GM18861 (cell line): ENCODE data around the gene PDZD7.
"Not testable (repeated sequence)": the region's sequence is repeated elsewhere in the genome, so short reads cannot be mapped to it uniquely, and the experiment has no call there.

Experiments
- ATAC-seq: cut with Tn5 transposase; IDR thresholded peaks from one replicate; pipeline ENCODE4 v1.9.1; 2021; ENCODE audit not compliant: unreplicated experiment

Gene PDZD7

DNA sequence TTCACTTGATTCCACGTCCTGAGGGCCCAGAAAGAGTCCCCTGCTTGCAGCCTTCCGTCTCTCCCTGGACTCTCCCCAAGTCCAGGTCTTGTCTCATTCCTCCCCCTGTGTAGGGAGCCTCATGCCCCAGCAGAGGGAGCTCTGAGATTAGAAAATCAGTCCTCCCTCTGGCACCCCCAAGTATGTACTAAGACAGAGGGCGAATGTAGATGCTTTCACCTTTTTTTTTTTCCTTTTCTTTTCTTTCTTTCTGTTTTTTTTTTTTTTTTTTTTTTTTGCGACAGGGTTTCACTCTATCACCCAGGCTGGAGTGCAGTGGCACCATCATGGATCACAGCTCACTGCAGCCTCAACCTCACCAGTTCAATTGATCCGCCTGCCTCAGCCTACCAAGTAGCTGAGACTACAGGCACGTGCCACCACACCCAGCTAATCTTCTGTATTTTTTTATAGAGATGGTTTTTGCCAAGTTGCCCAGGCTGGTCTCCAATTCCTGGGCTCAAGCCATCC lies 10.4 kb upstream of the PDZD7 start:
- peak; percentile 56 for ATAC-seq

DNA sequence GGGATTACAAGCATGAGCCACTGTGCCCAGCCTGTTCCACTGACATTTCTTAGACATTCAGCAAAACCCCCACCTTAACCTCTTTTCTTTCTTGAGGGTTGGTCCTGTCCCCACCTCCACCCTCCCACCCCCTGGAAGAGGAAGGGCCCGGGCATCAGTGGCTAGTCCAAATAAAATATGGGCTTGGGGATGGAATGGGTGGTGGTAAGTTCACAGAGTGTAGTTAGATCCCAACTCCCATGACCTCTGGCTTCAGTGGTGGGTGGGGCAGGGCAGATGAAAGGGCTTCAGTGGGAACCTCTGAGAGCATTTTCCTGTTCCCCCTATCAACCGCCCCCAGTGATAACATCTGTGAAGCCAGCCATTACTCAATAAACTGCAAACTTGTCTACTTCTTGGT lies 9.9 kb upstream of the PDZD7 start:
- no peak for ATAC-seq

- no peak for ATAC-seq
Observed at GRCh38 chr10:101040061-101040460, 9.1 kb upstream of the PDZD7 start.

DNA sequence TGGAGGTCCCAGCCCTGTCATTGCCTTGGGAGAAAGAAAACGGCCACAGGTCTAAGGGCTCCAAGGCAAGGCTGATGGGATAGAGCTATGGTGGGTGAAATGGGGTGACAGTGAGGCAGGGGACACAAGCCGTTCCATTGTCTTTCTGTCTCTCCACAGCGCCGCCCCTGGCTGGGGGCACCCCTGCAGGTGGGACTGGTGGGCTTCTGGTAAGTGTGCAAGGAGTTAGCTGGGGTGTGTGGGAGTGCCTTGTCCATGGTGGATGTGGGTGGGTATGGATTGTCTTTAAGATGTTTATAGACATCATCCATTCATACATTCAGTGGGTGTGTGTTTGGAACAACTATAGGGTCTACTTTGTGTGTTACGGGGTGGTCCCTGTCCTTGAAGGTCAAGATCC lies 7.6 kb upstream of the PDZD7 start:
- no peak for ATAC-seq

GRCh38 chr10:101036726-101037125 lies 5.8 kb upstream of the PDZD7 start:
- ATAC-seq, result no peak

DNA sequence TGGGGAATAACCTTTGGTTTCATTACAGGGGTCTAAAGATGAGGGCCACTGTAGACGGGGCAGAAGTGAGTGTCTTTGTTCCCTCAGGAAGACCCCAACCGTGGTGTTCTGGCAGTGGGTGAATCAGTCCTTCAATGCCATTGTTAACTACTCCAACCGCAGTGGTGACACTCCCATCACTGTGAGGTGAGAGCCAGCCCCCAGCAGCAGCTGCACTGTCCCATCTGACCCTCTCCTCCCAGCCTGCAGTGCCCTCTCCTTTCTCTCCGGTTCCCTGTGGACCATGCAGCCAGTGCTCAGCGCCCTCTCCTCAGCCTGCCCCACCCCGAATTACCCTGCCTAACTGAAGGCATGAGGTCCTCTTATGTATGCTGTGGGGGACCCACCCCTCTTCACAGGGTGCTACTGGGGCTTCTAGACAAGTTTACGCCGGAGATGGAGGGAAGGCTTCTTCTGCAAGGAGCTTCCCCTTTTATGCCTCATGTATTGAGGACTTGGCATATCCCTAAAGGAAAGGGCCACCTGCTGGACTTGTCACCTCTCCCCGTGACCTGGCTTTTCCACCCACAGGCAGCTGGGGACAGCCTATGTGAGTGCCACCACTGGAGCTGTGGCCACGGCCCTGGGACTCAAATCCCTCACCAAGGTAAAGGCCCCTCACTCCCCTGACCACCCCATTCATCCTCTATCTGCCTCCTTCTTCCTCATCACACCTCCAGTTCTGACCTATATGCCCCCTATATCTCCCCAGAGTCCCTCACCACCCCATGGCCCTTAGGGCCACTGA lies 5.2 kb upstream of the PDZD7 start:
- no peak for ATAC-seq

- no peak for ATAC-seq
Observed at GRCh38 chr10:101035314-101035713, 4.4 kb upstream of the PDZD7 start.

DNA sequence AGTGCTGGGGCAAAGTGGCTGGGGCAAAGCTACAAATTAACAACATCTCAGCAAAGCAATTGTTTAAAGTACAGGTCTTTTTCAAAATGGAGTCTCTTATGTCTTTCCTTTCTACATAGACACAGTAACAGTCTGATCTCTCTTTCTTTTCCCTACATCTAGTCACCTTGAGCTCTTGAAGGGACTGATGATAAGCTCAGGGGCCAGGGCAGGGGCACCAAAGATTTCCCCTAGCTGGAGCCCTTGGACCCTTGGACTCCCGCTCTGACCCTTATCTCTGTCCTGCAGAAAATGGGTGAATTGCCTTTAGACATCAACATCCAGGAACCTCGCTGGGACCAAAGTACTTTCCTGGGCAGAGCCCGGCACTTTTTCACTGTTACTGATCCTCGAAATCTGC lies 3.5 kb upstream of the PDZD7 start:
- ATAC-seq, result not testable (repeated sequence)

- no peak for ATAC-seq
Observed at GRCh38 chr10:101033276-101033675, 2.3 kb upstream of the PDZD7 start.

- no peak for ATAC-seq
Observed at GRCh38 chr10:101032637-101033224, 1.8 kb upstream of the PDZD7 start.

- ATAC-seq, result no peak
Observed at GRCh38 chr10:101031796-101032636, 1.1 kb upstream of the PDZD7 start.

DNA sequence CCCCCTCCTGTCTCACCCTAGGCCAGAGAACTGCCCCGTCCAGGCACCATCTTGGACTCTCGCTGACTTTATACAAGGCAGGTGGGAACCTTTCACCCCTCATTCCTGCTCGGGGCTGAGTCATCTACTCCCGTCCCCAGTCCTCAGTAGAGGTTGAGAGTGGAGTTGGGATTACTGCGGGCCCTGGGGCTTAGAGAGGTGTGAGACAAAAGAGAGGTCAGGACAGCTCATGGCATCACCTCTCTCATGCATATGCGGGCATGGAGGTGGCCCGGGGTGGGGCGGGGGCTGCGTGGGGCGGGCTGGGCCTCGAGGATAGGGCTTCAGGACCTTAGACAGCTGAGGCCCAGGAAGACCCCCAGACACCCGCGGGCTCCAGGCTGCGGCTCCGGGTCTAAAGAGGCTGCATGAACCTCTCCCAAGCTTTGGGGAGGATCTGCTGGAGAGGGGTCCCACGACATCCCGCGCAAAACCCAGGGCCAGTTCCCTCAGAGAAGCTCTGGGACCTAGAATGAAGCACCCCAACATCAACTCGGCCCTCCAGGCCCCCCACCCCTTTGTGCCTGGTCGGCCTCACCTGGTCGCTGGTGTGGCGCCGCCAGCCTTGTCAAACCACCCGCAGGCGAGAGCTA lies 317 bp downstream of the PDZD7 start:
- ATAC-seq, result no peak

DNA sequence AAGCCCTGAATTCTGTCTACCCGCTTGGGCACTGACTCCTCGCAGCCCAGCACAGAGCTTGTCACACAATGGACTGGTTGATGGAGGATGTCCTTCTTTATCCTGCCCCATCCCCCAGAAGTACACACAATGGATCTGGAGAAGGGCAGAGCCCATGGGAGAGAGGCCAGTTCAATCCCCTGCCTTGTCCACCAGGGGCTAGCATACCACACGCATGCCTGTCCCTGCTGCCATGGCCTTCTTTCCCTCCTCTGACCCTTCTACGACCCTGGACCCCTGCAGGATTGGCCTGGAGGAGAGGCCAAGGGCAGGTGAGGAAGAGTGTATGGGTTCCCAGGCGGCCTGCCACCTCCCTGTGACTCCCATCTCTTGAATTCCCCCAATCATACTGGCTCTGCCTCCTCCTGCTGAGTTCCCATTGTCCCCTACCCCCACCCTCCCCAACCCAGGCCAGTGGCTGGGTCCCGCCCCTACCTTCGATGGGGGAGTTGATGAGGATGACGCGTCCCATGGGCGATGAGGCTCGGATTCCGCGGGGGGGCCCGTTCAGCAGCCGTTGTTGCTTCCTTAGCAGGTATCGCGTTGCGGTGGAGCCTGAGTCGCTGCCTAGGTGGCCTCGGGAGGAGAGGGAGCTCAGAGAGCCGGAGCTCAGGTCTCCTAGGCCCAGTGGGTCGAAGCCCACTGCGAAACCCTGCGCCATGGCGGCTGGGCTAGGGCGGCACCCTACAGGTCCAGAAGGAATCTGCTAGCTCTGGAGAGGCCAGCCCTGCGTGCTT lies 1.2 kb downstream of the PDZD7 start:
- ATAC-seq, result no peak

- no peak for ATAC-seq
Observed at GRCh38 chr10:101028446-101029337, 2.2 kb downstream of the PDZD7 start.

DNA sequence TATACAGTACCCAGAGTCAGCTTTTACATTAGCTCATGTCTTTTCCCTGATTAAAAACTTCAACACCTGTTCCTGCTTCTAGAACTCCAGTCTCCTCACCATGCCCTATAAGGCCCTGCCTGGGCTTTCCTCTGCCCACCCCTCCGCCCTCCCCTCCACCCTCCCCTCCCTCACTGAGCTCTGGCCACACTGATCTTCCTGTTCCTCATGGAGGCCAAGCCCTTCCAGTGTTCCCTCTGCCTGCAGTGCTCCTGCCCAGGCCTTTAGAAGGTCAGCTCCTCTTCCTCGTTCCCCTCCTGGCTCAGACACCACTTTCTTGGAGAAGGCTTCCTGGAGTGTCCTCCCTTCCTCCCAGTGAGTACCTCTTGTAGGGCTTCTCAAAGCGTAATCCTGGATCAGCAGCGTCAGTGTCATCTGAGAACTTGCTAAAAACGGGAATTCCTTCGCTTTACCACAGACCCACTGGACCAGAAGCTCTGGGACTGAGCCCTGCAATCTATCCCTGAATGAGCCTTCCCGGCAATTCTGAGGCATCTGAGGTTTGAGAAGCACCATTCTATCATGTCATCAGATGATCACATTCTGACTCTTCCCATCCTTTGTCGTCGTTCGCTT lies 3.7 kb downstream of the PDZD7 start:
- no peak for ATAC-seq

GRCh38 chr10:101022967-101023705 lies 7.8 kb downstream of the PDZD7 start:
- ATAC-seq, result no peak

DNA sequence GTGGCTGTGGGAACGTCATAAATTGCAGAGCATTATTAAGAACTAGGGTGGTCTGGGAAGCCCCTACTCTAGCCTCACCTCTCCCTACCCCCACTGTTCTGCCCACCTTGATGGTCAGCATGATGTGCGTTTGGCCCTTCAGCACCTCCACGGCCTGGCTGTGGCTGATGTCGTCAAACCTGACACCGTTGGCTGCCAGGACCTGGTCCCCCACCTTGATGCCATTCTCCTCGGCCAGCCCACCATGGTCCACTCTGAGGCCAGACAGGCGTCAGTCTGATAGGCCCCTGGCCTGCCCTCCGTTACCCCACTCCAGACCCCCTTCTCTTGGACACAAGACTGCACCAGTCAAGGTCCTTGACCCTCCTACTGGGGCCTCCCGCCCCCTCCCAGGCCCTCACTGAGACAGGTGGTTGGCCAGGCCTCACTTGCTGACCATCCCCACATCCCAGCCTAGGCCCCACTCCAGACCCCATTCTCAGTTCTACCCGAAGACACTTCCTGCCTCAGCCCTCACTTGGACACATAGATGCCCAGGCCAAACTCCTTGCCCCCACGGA lies 9.2 kb downstream of the PDZD7 start:
- ATAC-seq, result no peak

GRCh38 chr10:101021239-101021638 lies 9.7 kb downstream of the PDZD7 start:
- ATAC-seq, result no peak
